Measurements from ENCODE around the gene EXOSC10. TPM values are rescaled to one million over a fixed set of nuclear protein-coding genes. Genes with fewer than 3 reads are reported as not detected.

Gene EXOSC10
- total RNA-seq, 1 experiment from 2014 or later = 73.0 TPM

GRCh38 chr1:11138952-11139351 is 39.3 kb upstream of the EXOSC10 start:
- no peaks in the 10 kb centered on the region for H3K4me1 Mint-ChIP-seq
- peaks cover 34% of the 10 kb centered on the region for H3K36me3 Mint-ChIP-seq
- TF ChIP-seq ZNF219 (CRISPR knock-in tag; IDR thresholded peaks at IDR 0.05; ENCODE audit: borderline replicate concordance) = no peak
- TF ChIP-seq E2F4 (CRISPR knock-in tag; IDR thresholded peaks at IDR 0.05; ENCODE audit: borderline replicate concordance, low read depth) = no peak
- TF ChIP-seq ZNF281 (CRISPR knock-in tag; IDR thresholded peaks at IDR 0.05) = no peak
- TF ChIP-seq ATF2 (CRISPR knock-in tag; IDR thresholded peaks at IDR 0.05; ENCODE audit: borderline replicate concordance, low read depth) = no peak
- no peak for TF ChIP-seq ZNF416 (CRISPR knock-in tag; IDR thresholded peaks at IDR 0.05)
- no peak for TF ChIP-seq ZNF232 (CRISPR knock-in tag; IDR thresholded peaks at IDR 0.05)
- no peak for TF ChIP-seq CBFB (CRISPR knock-in tag; IDR thresholded peaks at IDR 0.05; ENCODE audit: low read depth)
- no peak for TF ChIP-seq FOXP4 (CRISPR knock-in tag; IDR thresholded peaks at IDR 0.05)
- no peak for TF ChIP-seq MLX (CRISPR knock-in tag; IDR thresholded peaks at IDR 0.05)
- no peak for TF ChIP-seq NFATC4 (CRISPR knock-in tag; IDR thresholded peaks at IDR 0.05)
- no peak for TF ChIP-seq AFF4 (CRISPR knock-in tag; IDR thresholded peaks at IDR 0.05; ENCODE audit: borderline replicate concordance)
- TF ChIP-seq RELA (CRISPR knock-in tag; IDR thresholded peaks at IDR 0.05; ENCODE audit: borderline replicate concordance) = no peak
- no peak for TF ChIP-seq ATF6 (CRISPR knock-in tag; IDR thresholded peaks at IDR 0.05)
- TF ChIP-seq ZNF425 (CRISPR knock-in tag; conservative IDR thresholded peaks at IDR 0.05) = no peak
- no peak for TF ChIP-seq USF1 (CRISPR knock-in tag; IDR thresholded peaks at IDR 0.05)
- TF ChIP-seq ZNF138 (CRISPR knock-in tag; conservative IDR thresholded peaks at IDR 0.05) = no peak
- TF ChIP-seq IRF2 (CRISPR knock-in tag; IDR thresholded peaks at IDR 0.05; ENCODE audit: borderline replicate concordance, low read depth) = no peak
- TF ChIP-seq ELF4 (CRISPR knock-in tag; IDR thresholded peaks at IDR 0.05; ENCODE audit: low read depth) = no peak
- DNase-seq (ENCODE audit: low spot score) = no peak
- H3K27me3 Mint-ChIP-seq (ENCODE audit: low read depth) = no peaks in the 10 kb centered on the region
- H3K4me3 Mint-ChIP-seq = no peak overlapping the region
- POLR2A ChIA-PET = no interaction called here
- H3K9me3 Mint-ChIP-seq = no peaks in the 10 kb centered on the region
- CTCF ChIA-PET = no interaction called here
- ATAC-seq = no peak
- H3K27ac Mint-ChIP-seq = no peak overlapping the region
